GM19468 (cell line): ENCODE results near the gene PIK3R4.

Source experiments
- ATAC-seq: cut with Tn5 transposase; IDR thresholded peaks from one replicate; pipeline ENCODE4 v1.9.1; 2021; ENCODE audit warnings: mild to moderate bottlenecking, moderate library complexity, moderate number of reproducible peaks; ENCODE audit not compliant: unreplicated experiment; ENCODE audit errors: extremely low read depth

The PIK3R4 gene

DNA sequence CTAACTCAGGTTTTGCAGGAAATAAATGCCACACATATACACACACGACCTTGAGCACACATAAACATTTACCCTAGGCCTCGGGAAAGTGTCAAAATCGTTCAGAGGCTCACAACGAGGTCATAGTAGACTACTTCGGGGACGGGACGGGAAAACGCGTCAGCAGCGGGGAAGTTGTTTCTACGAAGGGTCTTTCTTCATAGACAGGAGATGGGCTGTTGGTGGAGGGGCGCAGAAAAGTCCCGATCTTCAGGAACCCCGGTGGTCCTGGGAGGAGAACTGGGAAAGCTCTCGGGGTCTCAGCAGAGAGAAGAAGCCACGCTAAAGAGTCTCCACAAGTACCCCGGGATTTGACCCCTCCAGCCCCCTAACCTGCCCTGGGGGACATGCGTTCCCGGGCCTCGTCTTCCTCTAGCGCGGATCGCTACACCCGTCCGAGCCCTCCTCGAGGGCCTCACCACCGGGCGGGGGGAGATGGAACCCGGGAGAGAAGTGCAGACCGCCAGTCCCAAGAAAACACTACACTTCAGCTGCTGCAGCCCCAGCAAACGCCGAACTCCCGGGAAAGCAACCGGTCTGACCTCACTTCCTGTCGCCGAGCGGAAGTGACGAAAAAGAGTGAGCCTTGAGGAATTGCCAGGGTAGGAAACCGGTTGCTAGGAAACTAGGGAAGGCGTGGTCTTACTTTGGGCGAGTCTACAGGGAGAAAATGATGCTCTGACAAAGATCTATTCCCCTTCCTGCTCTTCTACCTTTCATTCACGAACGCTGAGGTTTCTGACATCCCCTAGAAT is at the start of gene PIK3R4:
TSS of gene PIK3R4 (minus strand) at position 584 of the 794 bp plus-strand sequence. CDS start 1,611 bp downstream, outside the sequence.
- peak; percentile 93 for ATAC-seq

DNA sequence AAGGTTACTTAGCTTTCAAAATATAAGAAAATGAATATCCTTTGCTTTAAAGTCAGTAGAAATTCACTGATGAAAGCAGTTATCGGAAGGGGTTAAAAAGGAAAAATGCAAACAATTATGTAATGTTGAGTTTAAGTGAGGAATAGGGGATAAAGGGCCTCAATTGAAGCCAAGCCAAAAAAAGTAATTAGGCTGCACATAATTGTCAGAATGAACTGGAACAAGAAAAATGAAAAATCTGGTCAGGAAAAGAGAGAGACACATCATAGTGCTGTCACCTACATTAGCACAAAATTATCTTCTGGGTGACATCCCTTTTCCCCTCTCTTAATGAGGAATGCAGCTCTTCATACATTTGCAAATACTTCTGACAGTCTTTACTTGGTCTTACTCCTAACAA is 48.8 kb upstream of the PIK3R4 start:
- ATAC-seq, result no peak

DNA sequence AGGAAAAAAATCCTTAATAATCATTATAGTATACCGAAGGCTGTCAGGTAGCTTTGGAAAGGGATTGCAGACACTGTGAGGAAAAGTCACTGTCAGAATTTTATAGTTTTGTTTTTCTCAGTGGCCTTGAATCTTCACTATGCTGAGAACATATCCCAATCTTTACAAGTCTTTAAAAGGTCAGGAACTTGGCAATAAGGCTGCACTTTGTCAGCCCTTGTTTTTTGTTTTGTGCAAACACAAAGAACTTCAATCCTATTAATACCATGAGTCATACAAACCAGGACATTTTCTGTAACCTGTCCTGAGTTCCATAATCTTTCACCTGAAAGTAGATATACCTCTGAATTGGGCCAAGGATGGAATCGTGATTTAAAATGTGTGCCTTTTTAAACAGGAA is 45.6 kb upstream of the PIK3R4 start:
- ATAC-seq, result no peak

DNA sequence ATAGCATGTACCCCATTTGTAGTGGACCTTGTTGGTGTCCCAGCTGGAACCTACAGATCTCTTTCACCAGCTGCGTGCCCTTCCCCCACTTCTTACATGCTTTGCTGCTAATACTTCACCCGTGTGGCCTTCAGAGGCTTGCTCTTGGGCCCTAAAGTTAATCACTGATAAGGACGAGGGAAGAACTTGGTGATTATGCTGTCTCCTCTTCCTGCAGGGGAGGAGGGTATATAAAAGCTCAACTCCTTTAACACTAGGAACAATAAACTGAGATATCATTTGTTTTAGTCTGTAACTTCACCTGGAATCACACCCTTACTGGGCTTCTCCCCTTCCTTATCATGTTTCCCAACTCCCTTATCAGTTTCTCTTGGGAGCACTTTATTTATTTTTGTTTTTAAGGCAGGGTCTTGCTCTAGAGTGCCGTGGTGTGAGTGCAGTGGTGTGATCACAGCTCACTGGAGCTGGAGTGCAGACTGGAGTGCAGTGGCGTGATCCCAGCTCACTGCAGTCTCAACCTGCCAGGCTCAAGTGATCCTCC is 43.2 kb upstream of the PIK3R4 start:
- ATAC-seq, result no peak

DNA sequence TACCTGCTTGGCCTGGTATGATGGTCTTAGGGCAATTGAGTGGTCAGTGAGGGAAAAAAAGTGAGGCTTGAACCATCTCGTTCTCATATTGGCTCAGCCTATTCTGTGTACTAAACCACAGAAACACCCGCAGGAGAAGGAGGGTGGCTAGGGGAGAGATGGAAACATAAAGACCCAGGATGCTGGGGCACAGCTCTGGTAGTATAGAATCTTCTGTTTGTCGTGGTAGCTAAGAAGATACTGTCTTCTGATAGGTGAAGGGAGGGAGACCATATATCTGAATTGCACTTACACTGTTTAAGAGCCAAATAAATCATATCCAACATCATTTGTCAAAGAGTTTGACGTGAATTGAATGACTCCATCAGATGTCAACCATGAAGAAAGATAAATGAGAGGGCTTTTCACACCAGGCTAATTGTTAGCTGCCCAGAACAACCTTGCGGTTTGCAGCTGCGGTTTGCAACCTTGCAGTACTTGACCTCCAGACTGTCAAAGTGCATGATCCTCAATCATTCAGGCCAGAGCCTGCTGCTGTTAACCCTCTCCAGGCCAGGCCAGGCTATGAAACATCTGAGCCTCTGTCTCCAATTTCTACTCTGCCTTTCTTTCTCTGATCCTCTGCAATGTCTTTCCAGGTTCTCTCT is 40.9 kb upstream of the PIK3R4 start:
- no peak for ATAC-seq

DNA sequence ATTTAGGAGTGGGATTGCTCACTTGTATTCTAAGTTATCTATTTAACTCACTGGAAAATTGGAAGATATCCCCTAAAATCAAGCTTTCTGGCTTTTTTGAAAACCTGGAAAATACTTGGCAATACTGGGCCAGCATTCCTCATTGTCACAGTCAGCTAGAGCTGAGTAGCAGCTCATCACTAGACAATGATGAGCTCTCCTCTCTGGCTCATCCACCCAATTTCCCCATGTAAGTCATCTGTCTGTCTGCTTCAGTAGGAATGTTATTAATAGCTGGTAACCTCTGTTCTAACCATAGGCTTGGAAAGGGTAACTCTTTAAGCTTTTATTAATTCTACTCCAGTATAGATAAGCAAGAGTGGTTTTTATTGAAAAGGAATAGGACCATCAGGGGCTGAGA is 39.7 kb upstream of the PIK3R4 start:
- ATAC-seq, result no peak

DNA sequence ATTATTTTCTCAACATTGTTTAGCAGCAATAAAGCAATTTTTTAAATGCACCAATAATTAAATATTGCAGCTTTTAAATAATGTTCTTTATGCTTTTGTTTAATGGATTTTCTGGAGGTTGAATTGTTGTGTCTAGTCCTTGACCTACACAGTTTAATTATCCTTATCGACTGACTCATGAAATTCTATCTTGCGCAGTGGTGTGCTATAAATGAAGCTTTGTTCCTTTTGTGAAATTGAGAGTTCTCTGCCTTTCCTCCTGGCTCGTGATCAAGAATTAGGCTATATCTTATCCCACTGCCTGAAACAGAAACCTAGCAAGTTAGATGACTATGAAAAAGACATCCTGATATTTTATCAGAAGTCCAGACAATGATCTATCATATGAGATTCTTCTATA is 37.0 kb upstream of the PIK3R4 start:
- no peak for ATAC-seq

DNA sequence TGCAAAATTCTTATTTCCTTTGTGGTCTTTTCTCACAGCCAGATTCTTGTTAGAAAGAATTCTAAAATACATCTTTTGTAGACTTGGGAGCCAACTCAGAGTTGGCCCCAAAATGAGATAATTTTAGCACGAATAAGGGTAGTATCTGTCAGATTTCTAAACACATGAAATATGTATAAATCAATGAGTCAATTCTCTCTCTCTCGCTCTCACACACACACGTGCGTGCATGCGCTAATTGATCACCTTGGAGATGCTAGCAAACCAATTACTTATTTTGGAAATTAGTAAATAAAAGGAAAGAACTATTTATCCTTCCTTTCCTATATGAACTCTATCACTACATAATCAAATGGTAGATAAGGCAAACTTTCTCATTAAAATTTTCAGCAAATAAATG is 32.9 kb upstream of the PIK3R4 start:
- no peak for ATAC-seq

DNA sequence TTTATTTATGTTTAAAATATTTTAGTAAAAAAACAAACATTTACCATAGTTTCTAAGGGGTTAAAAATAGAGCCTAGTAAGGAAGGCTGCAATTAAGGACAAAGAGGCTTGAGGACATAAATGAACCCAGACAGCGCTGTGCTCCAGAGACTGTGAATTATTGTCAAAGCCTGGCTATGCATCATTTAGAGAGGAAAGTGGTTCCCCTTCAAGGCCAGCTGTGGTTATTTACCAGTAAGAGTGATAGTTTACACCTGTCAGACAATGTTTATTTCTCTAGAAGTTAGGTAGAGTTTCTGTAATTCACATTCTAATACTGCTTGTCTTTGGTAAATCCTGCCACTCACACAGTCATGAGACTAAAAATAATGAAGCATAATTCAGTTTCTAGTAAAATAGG is 32.4 kb upstream of the PIK3R4 start:
- peak; percentile 58 for ATAC-seq

DNA sequence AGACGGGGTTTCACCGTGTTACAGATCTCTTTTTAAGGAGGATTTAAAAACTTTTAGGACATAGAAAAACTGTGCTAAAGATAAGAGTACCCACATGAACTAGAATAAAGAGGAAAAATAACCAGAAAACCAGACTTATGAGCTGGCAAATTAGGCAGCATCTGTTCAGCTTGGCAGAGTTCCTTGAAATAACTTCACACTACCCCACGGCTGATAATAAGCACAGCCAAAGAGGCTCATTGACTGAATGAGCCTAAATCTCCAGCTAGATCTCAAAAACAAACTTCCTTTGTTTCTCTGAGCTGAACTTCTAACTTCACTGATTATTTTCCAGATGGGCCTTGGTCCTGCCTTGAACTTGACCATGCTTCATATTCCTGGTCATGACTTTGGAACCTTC is 26.7 kb upstream of the PIK3R4 start:
- no peak for ATAC-seq

DNA sequence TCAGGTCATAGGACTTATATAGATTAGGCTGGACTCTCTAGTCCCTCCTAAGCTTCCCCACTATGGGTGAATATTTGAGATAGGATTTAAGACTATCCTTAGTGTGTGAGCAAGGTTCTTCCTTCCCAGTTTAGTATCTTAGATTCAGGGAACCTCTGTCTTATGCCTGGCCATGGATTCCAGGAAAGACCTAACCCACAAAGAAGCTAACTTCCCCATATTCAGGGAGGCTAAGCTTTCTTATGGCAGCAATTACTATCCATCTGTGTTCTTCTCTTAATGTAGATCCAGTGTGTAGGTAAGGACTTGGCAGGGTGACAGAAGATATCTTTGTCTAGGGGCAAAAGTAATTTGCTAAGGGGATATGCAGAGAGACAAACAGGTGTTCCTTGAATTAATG is 25.5 kb upstream of the PIK3R4 start:
- no peak for ATAC-seq

DNA sequence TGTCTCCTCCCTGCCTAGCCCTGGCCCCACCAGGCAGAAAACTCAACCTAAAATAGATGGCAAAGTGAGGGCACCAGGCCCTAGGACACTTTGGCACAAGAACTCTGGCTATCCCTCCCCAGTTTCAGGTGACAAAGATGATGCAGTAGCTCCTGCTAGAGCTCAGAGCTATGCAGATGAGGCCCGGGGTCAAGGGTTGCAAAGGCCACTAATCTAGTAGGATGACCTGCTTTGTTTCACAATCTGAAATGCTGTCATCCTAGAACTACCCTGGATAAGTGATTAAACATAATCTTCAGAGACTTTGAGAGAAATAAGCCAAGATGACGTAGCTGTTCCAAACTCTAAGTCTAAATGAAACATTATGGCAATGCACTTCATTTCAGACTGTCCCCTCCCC is 24.0 kb upstream of the PIK3R4 start:
- no peak for ATAC-seq

DNA sequence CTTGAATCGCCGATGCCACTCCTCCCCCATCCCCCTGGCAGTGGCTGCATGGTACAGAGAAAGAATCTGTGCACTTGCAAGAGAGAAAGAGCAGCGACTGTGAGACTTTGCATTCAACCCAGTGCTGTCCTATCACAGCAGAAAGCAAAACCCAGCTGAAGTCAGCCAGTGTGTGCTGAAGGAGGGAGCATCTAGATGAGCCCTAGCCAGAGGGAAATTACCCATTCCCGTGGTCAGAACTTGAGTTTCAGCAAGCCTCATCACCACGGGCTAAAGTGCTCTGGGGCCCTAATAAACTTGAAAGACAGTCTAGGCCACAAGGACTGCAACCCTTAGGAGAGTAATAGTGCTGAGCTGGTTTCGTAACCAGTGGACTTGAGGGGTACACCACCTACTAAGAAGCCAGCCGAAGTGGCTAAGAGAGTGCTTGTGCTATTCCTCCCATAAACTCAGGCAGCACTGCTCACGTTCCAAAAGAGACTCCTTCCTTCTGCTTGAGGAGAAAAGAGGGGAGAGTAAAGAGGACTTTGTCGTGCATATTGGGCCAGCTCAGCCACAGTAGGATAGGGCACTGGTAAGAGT is 15.2 kb upstream of the PIK3R4 start:
- ATAC-seq, result no peak

DNA sequence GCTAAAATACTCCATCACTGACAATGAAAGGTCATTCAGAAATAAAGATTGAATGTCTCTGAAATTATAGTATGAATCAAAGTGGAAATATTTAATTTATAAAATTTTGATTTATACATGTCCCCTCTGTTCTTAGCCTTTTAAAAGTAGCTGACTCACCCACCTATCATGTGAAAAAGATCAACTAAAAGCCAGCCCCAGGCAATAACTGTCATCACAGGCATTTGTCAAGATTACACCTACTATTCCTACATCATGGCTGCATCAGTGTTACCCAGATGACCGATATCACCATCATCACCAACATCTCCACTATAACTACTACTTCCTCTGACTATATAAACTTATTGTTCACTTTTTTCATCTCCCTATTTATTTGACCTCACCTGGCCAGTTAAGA is 14.3 kb upstream of the PIK3R4 start:
- no peak for ATAC-seq

DNA sequence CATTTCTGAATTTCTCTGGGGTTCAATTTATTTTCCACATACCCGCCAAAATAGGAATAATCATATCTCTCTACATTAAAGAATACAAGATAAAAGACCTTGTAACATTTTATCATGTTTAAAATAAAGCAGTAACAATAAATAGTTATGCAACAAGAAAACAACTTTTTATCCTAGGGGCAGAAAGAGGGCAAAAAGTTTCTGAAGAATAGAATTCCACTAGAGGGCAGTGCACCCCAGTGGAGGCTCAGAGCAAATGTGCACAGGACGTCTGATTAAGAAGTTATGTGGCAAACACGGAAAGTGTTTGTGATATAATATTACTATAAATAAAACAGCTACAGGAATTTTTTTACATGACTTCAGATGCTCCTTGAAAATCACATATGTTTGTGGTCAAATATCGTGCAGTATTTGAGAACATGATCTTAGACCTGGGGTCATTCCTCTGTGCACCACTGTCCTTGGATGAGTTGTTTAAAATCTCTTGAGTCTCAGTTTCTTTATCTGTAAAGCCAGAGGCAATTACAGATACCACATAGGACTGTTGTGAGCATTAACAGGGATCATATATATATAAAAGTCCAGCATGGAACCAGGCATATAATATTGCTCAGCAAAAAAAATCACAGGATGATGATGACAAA is 13.2 kb upstream of the PIK3R4 start:
- ATAC-seq, result no peak

DNA sequence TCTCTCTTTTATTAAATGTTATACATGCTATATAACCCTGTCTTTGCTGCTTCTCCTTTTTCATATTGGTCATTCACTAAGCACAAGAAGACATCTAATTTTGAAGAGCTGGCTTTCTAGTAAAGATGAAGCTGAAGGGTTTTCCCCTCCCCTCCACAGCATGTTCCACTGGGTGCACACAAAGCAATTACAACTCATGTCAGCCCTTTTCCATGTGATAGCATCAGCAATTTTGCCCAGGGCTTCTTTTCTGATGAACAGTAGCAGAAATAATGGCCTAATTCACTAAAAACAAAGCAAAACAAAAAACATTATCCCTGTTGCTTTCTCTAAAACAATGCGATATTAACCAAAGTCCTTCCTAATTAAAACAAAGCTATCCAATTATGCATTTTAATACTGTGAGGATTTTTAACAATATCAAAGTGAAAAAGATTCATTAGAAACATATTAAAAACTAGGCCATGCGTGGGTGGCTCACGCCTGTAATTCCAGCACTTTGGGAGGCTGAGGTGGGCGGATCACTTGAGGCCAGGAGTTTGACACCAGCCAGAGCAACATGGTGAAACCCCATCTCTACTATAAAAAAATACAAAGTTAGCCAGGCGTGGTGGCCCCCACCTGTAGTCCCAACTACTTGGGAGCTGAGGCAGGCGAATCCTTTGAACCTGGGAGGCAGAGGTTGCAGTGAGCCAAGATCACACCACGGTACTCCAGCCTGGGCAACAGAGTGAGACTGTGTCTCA is 12.2 kb upstream of the PIK3R4 start:
- ATAC-seq, result no peak

DNA sequence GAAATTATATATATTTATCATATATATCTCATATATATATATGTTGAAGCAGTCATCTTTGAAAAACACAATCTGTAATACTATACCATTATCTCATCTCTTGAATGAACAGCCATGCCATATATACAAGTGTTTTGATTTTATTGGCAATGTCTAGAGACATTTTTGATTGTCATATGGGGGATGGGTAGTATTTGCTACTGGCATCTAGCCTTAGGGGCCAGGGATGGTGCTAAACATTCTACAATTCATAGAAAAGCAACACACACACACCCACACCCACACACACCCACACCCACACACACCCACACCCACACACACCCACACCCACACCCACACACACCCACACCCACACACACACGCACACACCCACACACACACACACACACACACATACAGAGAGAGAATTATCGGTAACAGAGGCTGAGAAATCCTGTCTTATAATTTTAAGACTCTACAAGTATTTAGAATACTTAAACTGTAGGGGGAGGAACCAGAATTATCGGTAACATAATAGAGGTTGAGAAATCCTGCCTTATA is 11.1 kb upstream of the PIK3R4 start:
- ATAC-seq, result no peak

DNA sequence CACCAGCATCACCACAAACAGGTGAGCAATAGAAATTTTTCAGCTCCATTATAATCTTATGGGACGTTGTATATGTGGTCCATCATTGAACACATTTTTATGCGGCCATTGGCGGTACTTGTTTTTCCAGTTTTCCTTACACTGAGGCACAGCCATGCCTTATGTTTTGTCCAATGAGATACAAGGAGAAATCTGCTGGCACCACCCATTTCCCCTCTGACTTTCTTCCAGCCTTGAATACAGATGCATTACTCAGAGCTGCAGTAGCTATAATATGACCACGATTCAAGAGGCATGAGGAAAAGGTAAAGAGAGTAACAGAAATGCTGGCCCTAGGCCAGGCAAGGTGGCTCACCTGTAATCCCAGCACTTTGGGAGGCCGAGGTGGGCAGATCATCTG is 9.0 kb upstream of the PIK3R4 start:
- no peak for ATAC-seq

DNA sequence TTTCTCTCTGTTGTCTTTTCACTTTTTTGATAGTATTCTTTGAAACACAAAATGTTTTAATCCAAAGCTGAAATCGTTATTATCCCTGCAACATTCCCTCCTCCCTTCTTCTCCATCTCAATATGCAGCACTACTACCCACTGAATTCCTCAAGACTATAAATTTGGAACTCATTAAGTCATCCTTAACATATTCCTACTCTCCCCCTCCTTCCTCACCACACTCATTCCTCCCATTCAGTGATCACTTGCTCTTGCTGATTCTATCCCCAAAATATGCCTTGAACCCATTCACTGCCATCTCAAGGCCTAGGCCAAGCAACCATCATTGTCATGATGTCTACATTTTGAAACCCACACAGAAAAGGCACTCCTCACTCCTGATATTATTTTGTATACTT is 2.4 kb upstream of the PIK3R4 start:
- ATAC-seq, result no peak

DNA sequence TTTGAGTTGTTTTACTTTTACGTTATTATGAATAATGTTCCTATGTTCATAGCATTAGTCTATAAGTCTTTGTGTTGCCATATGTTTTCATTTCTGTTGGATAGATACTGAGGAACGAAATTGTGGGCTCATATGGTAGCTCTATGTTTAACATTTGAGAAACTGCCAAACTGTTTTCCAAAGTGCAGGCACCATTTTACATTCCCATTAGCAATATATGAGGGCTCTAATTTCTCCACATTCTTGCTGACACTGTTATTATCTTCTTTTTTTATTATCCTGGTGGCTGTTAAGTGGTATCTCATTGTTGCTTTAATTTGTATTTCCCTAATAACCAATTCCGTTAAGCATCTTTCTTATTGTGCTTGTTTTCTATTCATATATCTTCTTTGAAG is 1.8 kb upstream of the PIK3R4 start:
- ATAC-seq, result no peak
